C4-2B (cell line): ENCODE data around the gene XG.

Experiments used
- CTCF ChIP-seq: fragments of 450-650 bp; conservative IDR thresholded peaks from 2 replicates; pipeline ENCODE4 v1.5.1; 2017; ENCODE audit warnings: mild to moderate bottlenecking
- ZFX ChIP-seq: fragments of 450-650 bp; IDR thresholded peaks from 2 replicates; pipeline ENCODE4 v1.6.1; 2017

GRCh38 chrX:2733286-2733685 lies 18.6 kb upstream of the XG start:
- TF ChIP-seq CTCF: no peak
- TF ChIP-seq ZFX: no peak
